AG09319 (cell line): ENCODE measurements around the gene ARRB1.

Experiments used
- DNase-seq: peaks from one replicate; pipeline ENCODE4 v3.0.0-alpha.2; 2010; ENCODE audit warnings: low read depth; ENCODE audit errors: extremely low read depth
- CTCF ChIP-seq: IDR thresholded peaks from 2 replicates; pipeline ENCODE4 v1.5.1; 2011; ENCODE audit warnings: low read depth, mild to moderate bottlenecking, inconsistent platforms, low read length, moderate library complexity

The ARRB1 gene

GRCh38 chr11:75214843-75215242 is 136.6 kb downstream of the ARRB1 start:
- TF ChIP-seq CTCF = no peak
- DNase-seq = no peak

DNA sequence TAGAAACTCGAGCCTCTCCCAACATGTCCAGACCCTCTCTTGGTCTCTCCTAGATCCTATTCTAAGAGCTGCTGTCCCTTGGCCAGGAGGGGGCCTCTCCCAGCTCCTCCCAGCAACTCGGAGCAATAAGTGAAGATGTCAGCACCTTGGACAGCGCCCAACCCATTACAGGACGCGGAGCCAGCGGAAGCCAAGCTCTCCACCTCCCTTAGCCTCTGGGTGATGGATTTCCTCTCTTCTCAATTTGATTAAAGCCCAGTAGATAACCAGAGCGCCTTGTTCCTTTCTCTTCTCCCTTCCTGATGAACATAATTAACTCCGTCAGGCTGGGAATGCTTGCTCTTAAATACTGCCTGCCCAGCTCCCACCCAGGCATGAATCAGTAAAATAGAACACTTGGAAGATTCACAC is 137.0 kb downstream of the ARRB1 start:
- peak; percentile 40 for TF ChIP-seq CTCF
- DNase-seq = peak; percentile 16
